Neural progenitor cell (in vitro differentiated cells): ENCODE measurements around the gene CHST3. TPM values are rescaled to one million over a fixed set of nuclear protein-coding genes. Genes with fewer than 3 reads are reported as not detected.

Experiments
- DNase-seq: peaks from one replicate; pipeline ENCODE4 v3.0.0-alpha.2; 2016; ENCODE audit warnings: low spot score
- H2AFZ ChIP-seq: fragments of 200-600 bp; sonication (generic); replicated peaks from 2 replicates; pipeline ENCODE4 v1.6.1; 2016; ENCODE audit warnings: antibody characterized with exemption
- H3F3A ChIP-seq: fragments of 200-600 bp; sonication (generic); 2 replicates; pipeline ENCODE4 v1.6.1; 2016; ENCODE audit warnings: antibody characterized with exemption, low read depth
- H3K27ac ChIP-seq: fragments of 200-600 bp; sonication (generic); 2 replicates; pipeline ENCODE4 v1.5.1; 2016; ENCODE audit warnings: mild to moderate bottlenecking
- H3K27me3 ChIP-seq: fragments of 200-600 bp; sonication (generic); 2 replicates; pipeline ENCODE4 v1.6.1; 2016; ENCODE audit warnings: mild to moderate bottlenecking, moderate library complexity
- H3K36me3 ChIP-seq: fragments of 200-600 bp; sonication (generic); 2 replicates; pipeline ENCODE4 v1.5.1; 2016
- H3K4me1 ChIP-seq: fragments of 200-600 bp; sonication (generic); 2 replicates; pipeline ENCODE4 v1.6.1; 2016; ENCODE audit warnings: mixed run types
- H3K4me2 ChIP-seq: fragments of 200-600 bp; sonication (generic); 2 replicates; pipeline ENCODE4 v1.6.1; 2016
- H3K4me3 ChIP-seq: fragments of 200-600 bp; sonication (generic); 2 replicates; pipeline ENCODE4 v1.5.1; 2016
- H3K79me2 ChIP-seq: fragments of 200-600 bp; sonication (generic); 2 replicates; pipeline ENCODE4 v1.6.1; 2016; ENCODE audit warnings: low read depth
- H3K9ac ChIP-seq: fragments of 200-600 bp; sonication (generic); 2 replicates; pipeline ENCODE4 v1.6.1; 2016
- H3K9me3 ChIP-seq: fragments of 200-600 bp; sonication (generic); 2 replicates; pipeline ENCODE4 v1.5.1; 2016; ENCODE audit warnings: low read depth
- H4K20me1 ChIP-seq: fragments of 200-600 bp; sonication (generic); 2 replicates; pipeline ENCODE4 v1.6.1; 2016; ENCODE audit warnings: low read depth
- H3K27ac Mint-ChIP-seq: 3 replicates; pipeline ENCODE4 v1.8.0; 2021; ENCODE audit warnings: mixed read lengths
- H3K27me3 Mint-ChIP-seq: 2 replicates; pipeline ENCODE4 v1.8.0; 2022; ENCODE audit warnings: low read depth, mild to moderate bottlenecking, inconsistent platforms, moderate library complexity, mixed read lengths; ENCODE audit not compliant: insufficient read depth
- H3K36me3 Mint-ChIP-seq: 3 replicates; pipeline ENCODE4 v1.8.0; 2021; ENCODE audit warnings: mixed read lengths
- H3K4me1 Mint-ChIP-seq: 3 replicates; pipeline ENCODE4 v1.8.0; 2021; ENCODE audit warnings: mixed read lengths
- H3K4me3 Mint-ChIP-seq: 3 replicates; pipeline ENCODE4 v1.8.0; 2021; ENCODE audit warnings: mild to moderate bottlenecking, moderate library complexity, mixed read lengths
- H3K9me3 Mint-ChIP-seq: 3 replicates; pipeline ENCODE4 v1.8.0; 2020; ENCODE audit warnings: mixed read lengths
- EZH2 ChIP-seq: fragments of 200-600 bp; sonication (generic); IDR thresholded peaks from 2 replicates; pipeline ENCODE4 v1.6.1; 2017; ENCODE audit warnings: antibody characterized with exemption, mild to moderate bottlenecking, moderate library complexity
- EZH2phosphoT487 ChIP-seq: fragments of 200-600 bp; sonication (generic); IDR thresholded peaks from 2 replicates; pipeline ENCODE4 v1.6.1; 2017; ENCODE audit warnings: antibody characterized with exemption
- total RNA-seq: library from RNA; depleted of rRNA; stranded (reverse); fragments of >200 nt; gene quantifications from 2 replicates; pipeline ENCODE4 v1.2.3, GENCODE V29; 2015; ENCODE audit warnings: low replicate concordance
- TF ChIP-seq, protein P1 (sequence below): fragments of 200-600 bp; sonication (generic); IDR thresholded peaks from 2 replicates; pipeline ENCODE4 v1.5.1; 2017; ENCODE audit warnings: antibody characterized with exemption, mild to moderate bottlenecking

Gene CHST3
- total RNA-seq, 1 donor from 2014 or later: 9.1 TPM

DNA sequence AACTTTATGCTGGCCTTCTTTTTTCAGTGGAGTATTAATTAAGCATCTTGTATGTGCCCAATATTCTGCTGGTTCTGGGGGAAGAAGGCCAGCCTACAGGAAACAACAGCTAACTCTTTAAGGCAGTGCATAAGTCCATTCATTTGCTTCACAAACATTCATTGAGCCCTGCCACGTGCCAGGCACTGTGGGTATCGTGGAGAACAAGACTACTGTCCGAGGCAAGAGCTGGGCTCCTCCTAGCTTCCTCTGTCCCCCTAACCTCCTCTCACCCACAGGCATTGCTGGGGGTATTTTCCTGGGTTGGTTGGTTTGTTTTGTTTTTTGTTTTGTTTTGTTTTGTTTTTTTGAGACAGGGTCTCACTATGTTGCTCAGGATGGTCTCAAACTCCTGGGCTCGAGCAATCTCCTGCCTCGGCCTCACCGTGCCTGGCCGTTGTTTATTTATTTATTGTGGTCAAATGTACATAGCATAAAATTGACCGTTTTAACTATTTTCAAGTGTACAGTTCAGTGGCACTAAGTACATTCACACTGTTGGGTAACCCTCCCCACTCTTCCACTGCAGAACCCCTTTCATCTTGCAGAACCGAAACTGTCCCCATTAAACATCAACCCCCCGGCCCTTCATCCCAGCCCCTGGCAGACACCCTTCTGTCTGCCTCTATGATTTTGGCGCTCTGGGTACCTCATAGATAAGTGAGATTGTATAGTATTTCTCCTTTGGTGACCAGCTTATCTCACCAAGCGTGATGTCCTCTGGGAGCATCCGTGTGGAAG, 32.6 kb downstream of the CHST3 start:
- Mint-ChIP-seq H3K4me1 (peaks cover 28% of the 10 kb centered on the region), H3K27me3 (peaks cover 7% of the 10 kb centered on the region), H3K9me3 (no peaks in the 10 kb centered on the region), H3K4me3 (no peak overlapping the region), H3K36me3 (peaks cover 2% of the 10 kb centered on the region), H3K27ac (no peak overlapping the region)
- Histone ChIP-seq H4K20me1 (peaks cover 8% of the 10 kb centered on the region), H3K79me2 (no peaks in the 10 kb centered on the region), H3K27me3 (no peaks in the 10 kb centered on the region), H3K9ac (no peak overlapping the region), H3K4me1 (no peaks in the 10 kb centered on the region), H3K4me3 (no peak overlapping the region), H3K4me2 (no peak overlapping the region), H3K9me3 (no peaks in the 10 kb centered on the region), H3K27ac (no peak overlapping the region), H2AFZ (no peak overlapping the region), H3F3A (no peaks in the 10 kb centered on the region), H3K36me3 (no peaks in the 10 kb centered on the region)
- no peak for DNase-seq
- TF ChIP-seq, protein P1, sequence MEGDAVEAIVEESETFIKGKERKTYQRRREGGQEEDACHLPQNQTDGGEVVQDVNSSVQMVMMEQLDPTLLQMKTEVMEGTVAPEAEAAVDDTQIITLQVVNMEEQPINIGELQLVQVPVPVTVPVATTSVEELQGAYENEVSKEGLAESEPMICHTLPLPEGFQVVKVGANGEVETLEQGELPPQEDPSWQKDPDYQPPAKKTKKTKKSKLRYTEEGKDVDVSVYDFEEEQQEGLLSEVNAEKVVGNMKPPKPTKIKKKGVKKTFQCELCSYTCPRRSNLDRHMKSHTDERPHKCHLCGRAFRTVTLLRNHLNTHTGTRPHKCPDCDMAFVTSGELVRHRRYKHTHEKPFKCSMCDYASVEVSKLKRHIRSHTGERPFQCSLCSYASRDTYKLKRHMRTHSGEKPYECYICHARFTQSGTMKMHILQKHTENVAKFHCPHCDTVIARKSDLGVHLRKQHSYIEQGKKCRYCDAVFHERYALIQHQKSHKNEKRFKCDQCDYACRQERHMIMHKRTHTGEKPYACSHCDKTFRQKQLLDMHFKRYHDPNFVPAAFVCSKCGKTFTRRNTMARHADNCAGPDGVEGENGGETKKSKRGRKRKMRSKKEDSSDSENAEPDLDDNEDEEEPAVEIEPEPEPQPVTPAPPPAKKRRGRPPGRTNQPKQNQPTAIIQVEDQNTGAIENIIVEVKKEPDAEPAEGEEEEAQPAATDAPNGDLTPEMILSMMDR: no peak
- TF ChIP-seq EZH2: no peak
- no peak for TF ChIP-seq EZH2phosphoT487

DNA sequence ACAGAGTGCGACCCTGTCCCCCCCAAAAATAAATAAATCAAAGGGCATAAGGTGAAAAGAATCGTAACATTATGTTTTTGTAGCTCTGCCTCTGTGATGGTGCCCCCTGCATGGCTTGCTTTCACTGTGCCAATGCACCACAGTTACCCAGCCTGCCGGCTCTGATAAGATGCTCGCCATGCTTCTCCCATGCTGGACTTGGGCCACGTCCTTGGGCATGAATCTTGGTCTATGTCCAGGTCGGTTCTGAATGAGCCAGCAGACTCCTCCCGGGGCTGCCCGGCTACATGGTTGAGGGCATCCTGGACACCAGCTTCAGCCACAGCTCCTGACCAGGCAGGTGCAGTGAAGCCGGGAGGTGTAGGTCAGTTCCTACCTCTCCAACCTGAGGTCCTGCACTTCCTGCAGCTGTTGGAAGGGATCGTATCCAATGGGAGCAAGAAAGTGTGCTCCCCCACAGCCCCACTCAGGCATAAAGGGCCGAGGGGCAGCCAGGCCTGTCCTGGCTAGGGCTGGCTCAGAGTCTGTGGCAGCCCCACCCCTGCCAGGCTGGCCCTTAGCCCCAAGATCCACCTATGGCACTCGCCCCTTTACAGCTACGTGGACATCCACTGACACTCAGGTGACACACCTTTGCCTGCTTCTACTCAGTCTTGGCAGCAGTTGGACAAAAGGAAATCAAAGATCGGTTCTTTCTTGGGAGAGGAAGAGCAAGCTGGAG, 34.1 kb downstream of the CHST3 start:
- peaks cover 7% of the 10 kb centered on the region for H3K27me3 Mint-ChIP-seq
- peaks cover 8% of the 10 kb centered on the region for H4K20me1 ChIP-seq
- H3K9ac ChIP-seq: no peak overlapping the region
- H3K79me2 ChIP-seq: no peaks in the 10 kb centered on the region
- H3K4me1 ChIP-seq: no peaks in the 10 kb centered on the region
- no peaks in the 10 kb centered on the region for H3F3A ChIP-seq
- no peaks in the 10 kb centered on the region for H3K9me3 Mint-ChIP-seq
- no peak overlapping the region for H3K4me3 ChIP-seq
- no peak for DNase-seq
- peak overlapping the region; percentile 75 for H3K27ac Mint-ChIP-seq
- peaks cover 2% of the 10 kb centered on the region for H3K36me3 Mint-ChIP-seq
- H3K4me1 Mint-ChIP-seq: peaks cover 28% of the 10 kb centered on the region
- no peaks in the 10 kb centered on the region for H3K9me3 ChIP-seq
- H3K36me3 ChIP-seq: no peaks in the 10 kb centered on the region
- no peak overlapping the region for H3K27ac ChIP-seq
- H3K4me3 Mint-ChIP-seq: no peak overlapping the region
- H3K4me2 ChIP-seq: no peak overlapping the region
- no peaks in the 10 kb centered on the region for H3K27me3 ChIP-seq
- no peak overlapping the region for H2AFZ ChIP-seq
- TF ChIP-seq EZH2phosphoT487: no peak
- TF ChIP-seq, protein P1: no peak
- TF ChIP-seq EZH2: no peak

DNA sequence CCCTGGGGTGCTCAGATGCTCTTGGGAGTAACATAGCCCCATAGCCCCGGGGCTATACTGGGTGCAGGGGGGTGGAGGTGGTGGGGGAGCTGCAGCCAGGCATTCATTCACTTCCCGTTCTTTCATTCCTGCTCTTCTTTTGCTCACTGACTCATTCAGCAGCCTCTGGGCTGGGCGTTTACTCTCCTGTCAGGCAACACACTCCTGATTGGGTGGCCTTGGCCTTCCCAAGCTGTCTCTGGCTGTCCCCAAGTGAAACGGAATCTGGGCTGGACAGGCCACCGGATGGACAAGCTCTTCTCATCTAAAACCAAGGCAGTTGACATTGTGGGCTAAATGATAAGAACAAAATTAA, 34.6 kb downstream of the CHST3 start:
- Histone ChIP-seq H2AFZ (no peak overlapping the region), H3K4me3 (no peak overlapping the region), H3K27me3 (no peaks in the 10 kb centered on the region), H3K9ac (no peak overlapping the region), H3K9me3 (no peaks in the 10 kb centered on the region), H4K20me1 (peaks cover 8% of the 10 kb centered on the region), H3K79me2 (no peaks in the 10 kb centered on the region), H3K4me2 (no peak overlapping the region), H3K4me1 (no peaks in the 10 kb centered on the region), H3K36me3 (no peaks in the 10 kb centered on the region), H3K27ac (no peak overlapping the region), H3F3A (no peaks in the 10 kb centered on the region)
- H3K36me3 Mint-ChIP-seq: no peaks in the 10 kb centered on the region
- DNase-seq: no peak
- H3K27me3 Mint-ChIP-seq: peaks cover 7% of the 10 kb centered on the region
- H3K27ac Mint-ChIP-seq: no peak overlapping the region
- H3K4me3 Mint-ChIP-seq: no peak overlapping the region
- TF ChIP-seq EZH2 (no peak), EZH2phosphoT487 (no peak)
- TF ChIP-seq, protein P1: no peak
- H3K9me3 Mint-ChIP-seq: no peaks in the 10 kb centered on the region
- peaks cover 28% of the 10 kb centered on the region for H3K4me1 Mint-ChIP-seq
